ENCODE data around the gene SHC3.

The SHC3 gene

GRCh38 chr9:89006996-89007967 lies 171.3 kb downstream of the SHC3 start:
- no peak overlapping the region for H3K27ac ChIP-seq (ENCODE audit: low read length)
- H3K9me3 ChIP-seq (ENCODE audit: control insufficient read depth, insufficient read depth, low read length) = no peaks in the 10 kb centered on the region
- no peaks in the 10 kb centered on the region for H3K36me3 ChIP-seq (ENCODE audit: control insufficient read depth, insufficient read depth, low read length)
- no peak for DNase-seq (ENCODE audit: low read depth, low spot score)
- no peaks in the 10 kb centered on the region for H3K27me3 ChIP-seq (ENCODE audit: control insufficient read depth, insufficient read depth, low read length)
- H3K4me3 ChIP-seq (ENCODE audit: low read length) = no peak overlapping the region
- WGBS (ENCODE audit: insufficient coverage, insufficient read length) = no CpG with 5 or more reads among the region's 9 CpGs
- 0 out of 2 replicates have a peak, but pooled peaks cover 1% of the 10 kb centered on the region for H3K4me1 ChIP-seq (ENCODE audit: control insufficient read depth, insufficient read depth, low read length)

- WGBS (ENCODE audit: insufficient coverage, insufficient read length) = no CpG with 5 or more reads among the region's 2 CpGs
- Histone ChIP-seq H3K27me3 (ENCODE audit: control insufficient read depth, insufficient read depth, low read length) (no peaks in the 10 kb centered on the region), H3K36me3 (ENCODE audit: control insufficient read depth, insufficient read depth, low read length) (no peaks in the 10 kb centered on the region), H3K4me1 (ENCODE audit: control insufficient read depth, insufficient read depth, low read length) (0 out of 2 replicates have a peak, but pooled peaks cover 1% of the 10 kb centered on the region), H3K27ac (ENCODE audit: low read length) (no peak overlapping the region), H3K4me3 (ENCODE audit: low read length) (no peak overlapping the region), H3K9me3 (ENCODE audit: control insufficient read depth, insufficient read depth, low read length) (no peaks in the 10 kb centered on the region)
- DNase-seq (ENCODE audit: low read depth, low spot score) = no peak
Measured at GRCh38 chr9:89006267-89006666, 172.4 kb downstream of the SHC3 start.

- no CpG with 5 or more reads among the region's 9 CpGs for WGBS (ENCODE audit: insufficient coverage, insufficient read length)
Measured at GRCh38 chr9:89005323-89005722, 173.3 kb downstream of the SHC3 start.

GRCh38 chr9:89002987-89003386 lies 175.6 kb downstream of the SHC3 start:
- Histone ChIP-seq H3K27me3 (ENCODE audit: control insufficient read depth, insufficient read depth, low read length) (no peaks in the 10 kb centered on the region), H3K4me3 (ENCODE audit: low read length) (no peak overlapping the region), H3K36me3 (ENCODE audit: control insufficient read depth, insufficient read depth, low read length) (no peaks in the 10 kb centered on the region), H3K27ac (ENCODE audit: low read length) (no peak overlapping the region), H3K9me3 (ENCODE audit: control insufficient read depth, insufficient read depth, low read length) (no peaks in the 10 kb centered on the region), H3K4me1 (ENCODE audit: control insufficient read depth, insufficient read depth, low read length) (peaks cover 3% of the 10 kb centered on the region; the same call in 1 of the 2 replicates)
- no peak for DNase-seq (ENCODE audit: low read depth, low spot score)
- no CpG with 5 or more reads among the region's 6 CpGs for WGBS (ENCODE audit: insufficient coverage, insufficient read length)

More at GRCh38 chr9:89005323-89005722, 173.3 kb downstream of the SHC3 start:
- Histone ChIP-seq H3K27me3 (ENCODE audit: control insufficient read depth, insufficient read depth, low read length) (no peaks in the 10 kb centered on the region), H3K9me3 (ENCODE audit: control insufficient read depth, insufficient read depth, low read length) (no peaks in the 10 kb centered on the region), H3K27ac (ENCODE audit: low read length) (no peak overlapping the region), H3K36me3 (ENCODE audit: control insufficient read depth, insufficient read depth, low read length) (no peaks in the 10 kb centered on the region), H3K4me3 (ENCODE audit: low read length) (no peak overlapping the region), H3K4me1 (ENCODE audit: control insufficient read depth, insufficient read depth, low read length) (peaks cover 4% of the 10 kb centered on the region; the same call in 1 of the 2 replicates)
- DNase-seq (ENCODE audit: low read depth, low spot score) = no peak

GRCh38 chr9:89001917-89002540 lies 176.6 kb downstream of the SHC3 start:
- Histone ChIP-seq H3K9me3 (ENCODE audit: control insufficient read depth, insufficient read depth, low read length) (no peaks in the 10 kb centered on the region), H3K4me1 (ENCODE audit: control insufficient read depth, insufficient read depth, low read length) (peaks cover 3% of the 10 kb centered on the region; the same call in 1 of the 2 replicates), H3K27ac (ENCODE audit: low read length) (no peak overlapping the region), H3K4me3 (ENCODE audit: low read length) (no peak overlapping the region), H3K36me3 (ENCODE audit: control insufficient read depth, insufficient read depth, low read length) (no peaks in the 10 kb centered on the region), H3K27me3 (ENCODE audit: control insufficient read depth, insufficient read depth, low read length) (no peaks in the 10 kb centered on the region)
- no CpG with 5 or more reads among the region's 27 CpGs for WGBS (ENCODE audit: insufficient coverage, insufficient read length)
- DNase-seq (ENCODE audit: low read depth, low spot score) = no peak

- no CpG with 5 or more reads among the region's 52 CpGs for WGBS (ENCODE audit: insufficient coverage, insufficient read length)
- Histone ChIP-seq H3K9me3 (ENCODE audit: control insufficient read depth, insufficient read depth, low read length) (no peaks in the 10 kb centered on the region), H3K4me3 (ENCODE audit: low read length) (no peak overlapping the region), H3K4me1 (ENCODE audit: control insufficient read depth, insufficient read depth, low read length) (peaks cover 3% of the 10 kb centered on the region; the same call in 1 of the 2 replicates), H3K36me3 (ENCODE audit: control insufficient read depth, insufficient read depth, low read length) (no peaks in the 10 kb centered on the region), H3K27me3 (ENCODE audit: control insufficient read depth, insufficient read depth, low read length) (no peaks in the 10 kb centered on the region), H3K27ac (ENCODE audit: low read length) (no peak overlapping the region)
- no peak for DNase-seq (ENCODE audit: low read depth, low spot score)
Measured at GRCh38 chr9:89000973-89001916, 177.4 kb downstream of the SHC3 start.

- no peak for DNase-seq (ENCODE audit: low read depth, low spot score)
- WGBS (ENCODE audit: insufficient coverage, insufficient read length) = no CpG with 5 or more reads among the region's 9 CpGs
- Histone ChIP-seq H3K27ac (ENCODE audit: low read length) (no peak overlapping the region), H3K4me1 (ENCODE audit: control insufficient read depth, insufficient read depth, low read length) (peaks cover 3% of the 10 kb centered on the region; the same call in 1 of the 2 replicates), H3K9me3 (ENCODE audit: control insufficient read depth, insufficient read depth, low read length) (no peaks in the 10 kb centered on the region), H3K36me3 (ENCODE audit: control insufficient read depth, insufficient read depth, low read length) (no peaks in the 10 kb centered on the region), H3K27me3 (ENCODE audit: control insufficient read depth, insufficient read depth, low read length) (no peaks in the 10 kb centered on the region), H3K4me3 (ENCODE audit: low read length) (no peak overlapping the region)
Measured at GRCh38 chr9:89000371-89000781, 178.2 kb downstream of the SHC3 start.

GRCh38 chr9:88998911-88999310 lies 179.7 kb downstream of the SHC3 start:
- no peak overlapping the region for H3K27ac ChIP-seq (ENCODE audit: low read length)
- no peaks in the 10 kb centered on the region for H3K9me3 ChIP-seq (ENCODE audit: control insufficient read depth, insufficient read depth, low read length)

GRCh38 chr9:88998503-88998902 lies 180.1 kb downstream of the SHC3 start:
- Histone ChIP-seq H3K4me3 (ENCODE audit: low read length) (no peak overlapping the region), H3K4me1 (ENCODE audit: control insufficient read depth, insufficient read depth, low read length) (peaks cover 3% of the 10 kb centered on the region; the same call in 1 of the 2 replicates), H3K9me3 (ENCODE audit: control insufficient read depth, insufficient read depth, low read length) (no peaks in the 10 kb centered on the region), H3K36me3 (ENCODE audit: control insufficient read depth, insufficient read depth, low read length) (no peaks in the 10 kb centered on the region), H3K27ac (ENCODE audit: low read length) (no peak overlapping the region), H3K27me3 (ENCODE audit: control insufficient read depth, insufficient read depth, low read length) (no peaks in the 10 kb centered on the region)
- WGBS (ENCODE audit: insufficient coverage, insufficient read length) = no CpG with 5 or more reads among the region's 2 CpGs
- no peak for DNase-seq (ENCODE audit: low read depth, low spot score)

More at GRCh38 chr9:88998911-88999310, 179.7 kb downstream of the SHC3 start:
- no peak for DNase-seq (ENCODE audit: low read depth, low spot score)
- H3K27me3 ChIP-seq (ENCODE audit: control insufficient read depth, insufficient read depth, low read length) = no peaks in the 10 kb centered on the region
- no peak overlapping the region for H3K4me3 ChIP-seq (ENCODE audit: low read length)
- peaks cover 3% of the 10 kb centered on the region; the same call in 1 of the 2 replicates for H3K4me1 ChIP-seq (ENCODE audit: control insufficient read depth, insufficient read depth, low read length)
- no CpG with 5 or more reads among the region's 9 CpGs for WGBS (ENCODE audit: insufficient coverage, insufficient read length)
- no peaks in the 10 kb centered on the region for H3K36me3 ChIP-seq (ENCODE audit: control insufficient read depth, insufficient read depth, low read length)

Data from iPS DF 6.9 (cell line).